GM18909 (cell line): ENCODE measurements around the gene CYB561D1.

Experiments used
- ATAC-seq: cut with Tn5 transposase; IDR thresholded peaks from one replicate; pipeline ENCODE4 v1.9.1; 2021; ENCODE audit warnings: mild to moderate bottlenecking; ENCODE audit not compliant: unreplicated experiment, poor library complexity

CYB561D1 gene

DNA sequence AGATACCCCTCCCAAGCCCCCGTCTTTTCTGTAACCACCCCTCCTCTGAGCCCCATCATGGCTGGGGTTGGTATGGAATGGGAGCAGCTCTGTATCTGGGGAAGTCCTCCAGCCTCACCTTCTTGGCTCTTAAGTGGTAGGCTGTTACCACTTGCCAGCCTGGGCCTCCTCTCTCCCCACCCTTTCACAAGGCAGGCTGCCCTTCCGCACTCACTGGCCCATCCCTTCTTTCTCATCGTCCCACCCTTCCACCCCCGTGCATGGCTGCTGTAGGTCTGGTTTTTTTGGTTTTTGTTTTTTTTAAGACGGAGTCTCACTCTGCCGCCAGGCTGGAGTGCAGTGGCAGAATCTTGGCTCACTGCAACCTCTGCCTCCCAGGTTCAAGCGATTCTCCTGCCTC is 5.2 kb downstream of the CYB561D1 start:
- ATAC-seq = no peak

DNA sequence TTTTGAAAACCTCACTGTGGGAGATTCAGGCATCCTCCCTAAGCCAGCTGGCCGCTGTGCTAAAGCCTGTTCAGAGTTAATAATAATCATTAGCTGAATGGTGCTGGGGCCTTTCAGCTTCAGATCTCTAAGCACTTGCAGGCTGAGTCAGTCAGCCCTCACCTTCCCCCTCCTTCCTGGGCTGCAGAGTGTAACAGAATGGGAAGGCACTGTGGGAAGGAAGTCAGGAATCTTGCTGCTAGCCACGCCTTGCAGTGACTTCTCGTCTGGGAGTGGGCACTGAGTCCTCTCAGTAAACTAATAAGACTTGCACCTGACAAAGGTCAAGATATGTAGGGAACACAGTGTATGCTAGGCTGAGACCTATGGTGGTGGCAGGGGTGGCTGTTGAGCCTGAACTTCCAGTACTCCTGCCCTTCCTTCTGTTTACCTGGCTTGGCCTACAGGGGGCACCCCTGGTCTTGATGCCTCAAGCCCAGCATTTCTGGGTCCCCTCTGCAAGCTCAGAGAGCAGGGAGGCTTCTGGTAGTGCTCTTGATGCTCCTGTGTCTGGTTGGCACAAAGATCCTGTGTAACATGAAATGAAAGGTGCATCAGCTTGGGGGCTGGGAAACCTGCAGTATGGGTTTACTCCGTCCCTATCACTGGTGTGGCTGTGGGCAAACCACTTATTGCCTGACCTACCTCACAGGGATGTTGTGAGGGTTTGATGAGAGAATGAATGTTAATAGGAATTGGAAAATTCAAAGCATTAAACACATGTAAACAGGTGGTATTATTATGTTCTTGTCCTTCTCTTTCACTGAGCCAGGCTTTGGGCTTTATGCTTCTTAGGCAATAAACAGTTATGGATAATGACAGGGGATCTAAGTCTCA is 6.0 kb downstream of the CYB561D1 start:
- ATAC-seq = no peak

- ATAC-seq = no peak
Measured at GRCh38 chr1:109500941-109501381, 7.1 kb downstream of the CYB561D1 start.

- no peak for ATAC-seq
Measured at GRCh38 chr1:109501644-109502363, 7.9 kb downstream of the CYB561D1 start.

GRCh38 chr1:109502364-109502851 is 8.5 kb downstream of the CYB561D1 start:
- ATAC-seq = no peak

GRCh38 chr1:109503935-109504334 is 10.0 kb downstream of the CYB561D1 start:
- ATAC-seq = no peak

- ATAC-seq = no peak
Measured at GRCh38 chr1:109504974-109505373, 11.1 kb downstream of the CYB561D1 start.

- ATAC-seq = no peak
Measured at GRCh38 chr1:109508001-109508872, 14.3 kb downstream of the CYB561D1 start.

DNA sequence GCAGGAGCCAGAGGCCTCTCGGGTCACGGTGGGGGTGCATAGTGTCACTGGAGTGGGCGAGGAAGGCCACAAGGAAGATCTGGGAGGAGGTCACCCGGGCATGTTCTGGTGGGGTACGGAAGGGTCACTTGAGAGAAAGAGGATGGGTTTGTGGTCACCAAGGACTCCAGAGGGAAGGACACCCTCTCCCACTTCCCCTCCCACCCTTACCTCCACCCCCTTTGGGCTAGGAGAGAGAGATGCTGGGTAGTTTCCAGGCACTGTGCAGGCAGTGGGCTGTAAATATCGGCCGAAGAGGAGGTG is 14.9 kb downstream of the CYB561D1 start:
- no peak for ATAC-seq

DNA sequence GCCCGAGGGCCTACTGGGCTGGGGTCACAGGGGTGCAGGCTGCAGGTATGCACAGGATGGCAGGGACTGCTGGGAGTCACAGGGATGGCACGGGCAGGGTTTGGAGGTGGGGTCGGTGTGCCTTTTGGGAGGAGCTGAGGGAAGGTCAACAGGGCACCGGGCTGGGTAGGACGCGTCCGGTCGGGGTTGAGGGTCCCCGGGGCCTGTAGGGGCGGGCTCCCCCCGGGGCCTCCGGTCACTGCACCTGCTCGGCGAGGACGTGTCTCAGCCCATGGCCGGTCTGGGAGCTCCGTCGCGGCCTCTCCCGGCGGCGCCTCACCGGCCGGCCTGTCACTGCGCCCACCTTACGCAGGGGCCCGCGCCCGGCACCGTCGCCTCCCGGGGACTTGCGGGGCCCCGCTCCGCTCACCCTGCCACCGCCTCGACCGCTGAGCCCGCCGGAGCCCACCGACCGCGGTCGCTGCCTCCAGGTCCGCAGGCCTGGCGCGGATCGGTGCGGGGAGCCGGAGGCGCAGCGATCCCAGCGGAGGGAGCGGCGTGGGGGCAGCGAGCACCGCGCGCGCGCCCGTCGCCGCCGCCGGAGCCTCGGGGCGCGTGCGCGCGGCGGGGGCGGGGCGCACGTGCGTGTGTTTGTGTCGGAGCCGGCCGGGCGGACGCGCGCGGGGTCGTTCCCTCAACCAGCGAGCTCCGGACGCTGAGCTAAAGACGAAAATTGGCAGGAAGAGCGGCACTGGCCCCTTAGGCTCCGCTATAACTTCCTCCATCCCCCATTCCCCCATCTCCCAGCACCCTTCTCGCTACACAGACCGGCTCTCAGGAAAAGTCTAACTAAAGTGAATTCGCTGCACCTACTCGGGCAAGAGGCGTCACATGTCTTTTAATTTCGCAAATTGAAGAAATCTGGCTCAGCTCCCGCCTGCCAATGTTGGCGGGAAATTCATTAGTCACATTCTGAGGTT is 15.6 kb downstream of the CYB561D1 start, which contains the start of gene AMIGO1:
Gene AMIGO1 (minus strand): TSS at position 552 of the 959 bp plus-strand sequence. CDS start 815 bp downstream, outside the sequence.
- peak; percentile 65 for ATAC-seq

DNA sequence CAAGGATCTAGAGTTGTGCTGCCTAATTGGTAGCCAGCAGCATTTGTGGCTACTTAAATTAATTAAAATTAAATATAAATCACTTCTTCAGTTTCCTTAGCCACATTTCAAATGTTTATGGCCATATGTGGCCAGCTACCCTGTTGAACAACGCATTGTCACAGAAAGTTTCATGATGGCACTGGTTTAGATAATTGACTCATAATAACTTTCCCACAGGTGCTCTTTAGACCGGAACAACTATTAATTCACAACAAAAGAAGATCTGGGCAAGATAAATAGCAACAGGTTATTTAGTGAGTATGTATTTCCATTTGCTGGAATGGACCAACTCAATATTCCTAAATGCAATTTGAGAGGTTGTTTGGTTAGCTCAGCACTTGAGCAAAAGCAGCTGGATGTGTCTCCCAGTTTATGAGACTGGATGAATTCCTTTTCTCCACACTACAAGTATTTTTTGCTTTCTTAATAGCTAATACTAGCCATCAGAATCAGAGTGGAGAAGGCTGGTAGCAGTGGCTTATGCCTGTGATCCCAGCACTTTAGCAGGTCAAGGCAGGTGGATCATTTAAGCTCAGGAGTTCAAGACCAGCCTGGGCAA is 19.3 kb downstream of the CYB561D1 start:
- ATAC-seq = no peak

- ATAC-seq = no peak
Measured at GRCh38 chr1:109514846-109515245, 21.0 kb downstream of the CYB561D1 start.

- ATAC-seq = no peak
Measured at GRCh38 chr1:109516872-109517271, 23.0 kb downstream of the CYB561D1 start.

- ATAC-seq = no peak
Measured at GRCh38 chr1:109517337-109517736, 23.4 kb downstream of the CYB561D1 start.

DNA sequence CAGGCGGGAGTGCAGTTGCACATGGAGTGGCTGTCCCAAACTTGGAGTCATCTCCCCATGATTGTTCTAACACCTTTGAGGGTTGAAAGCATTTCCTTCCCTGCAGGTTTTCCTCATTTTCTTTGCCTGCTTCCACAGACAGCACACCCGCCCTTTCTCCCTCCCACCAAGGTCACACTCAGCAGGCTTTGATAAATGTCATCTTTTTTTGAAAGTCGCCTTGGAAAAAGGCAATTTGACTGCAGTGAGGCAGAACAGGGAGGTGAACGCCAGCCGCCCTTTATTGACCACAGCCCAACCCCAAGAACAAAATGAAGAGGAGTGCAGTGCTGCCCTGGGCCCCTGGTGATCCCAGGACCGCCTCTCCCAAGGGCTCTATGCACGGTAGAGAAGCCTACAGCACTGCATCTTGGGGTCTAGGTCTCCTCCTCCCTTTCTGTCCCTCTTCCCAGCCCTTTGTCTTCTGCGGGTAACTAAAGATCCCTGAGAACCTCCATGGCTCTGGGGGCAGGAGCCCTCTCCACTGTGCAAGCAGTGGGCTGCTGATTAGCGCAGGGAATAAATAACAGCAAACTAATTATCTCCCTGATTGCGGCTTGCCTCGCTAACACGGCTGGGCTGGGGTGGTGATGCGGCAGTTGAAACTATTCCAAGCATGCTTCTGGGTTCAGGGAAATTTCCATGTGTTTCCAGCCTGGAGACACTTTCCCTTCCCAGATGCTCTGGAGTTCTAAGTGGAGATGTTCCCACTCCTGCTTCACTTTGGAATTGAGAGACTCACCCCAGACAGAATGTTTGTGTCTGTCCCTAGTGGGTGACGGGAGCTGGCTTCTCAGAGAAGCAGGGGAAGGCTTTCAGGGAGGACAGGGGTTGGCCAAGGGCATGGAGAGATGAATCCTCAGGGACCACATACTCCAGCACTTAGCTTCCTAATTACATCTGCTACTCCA is 27.4 kb downstream of the CYB561D1 start:
- ATAC-seq = no peak

DNA sequence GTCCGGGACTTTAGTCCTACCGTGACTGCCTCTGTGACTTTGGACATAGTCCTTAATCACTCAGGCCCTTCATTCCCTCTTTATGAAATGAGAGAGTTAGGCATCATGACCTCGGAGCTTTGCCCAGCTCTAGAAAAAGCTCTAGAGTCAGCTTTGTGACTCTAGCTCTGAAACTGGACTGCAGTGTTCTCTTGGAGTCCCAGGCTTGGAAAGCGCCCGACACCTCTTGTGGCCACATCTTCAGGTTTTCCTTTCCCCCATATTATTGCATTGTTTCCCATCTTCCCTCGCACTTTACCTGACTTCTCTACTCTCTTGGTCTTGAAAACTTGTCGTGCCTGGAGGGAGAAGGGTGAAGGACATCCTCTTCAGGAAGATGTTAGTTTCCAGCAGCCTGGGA is 28.1 kb downstream of the CYB561D1 start:
- ATAC-seq = no peak

GRCh38 chr1:109523706-109524105 is 29.8 kb downstream of the CYB561D1 start:
- no peak for ATAC-seq
